OCI-LY1 (cell line): ENCODE measurements around the gene TXNDC17.

Source experiments
- CTCF ChIP-seq: fragments of 200-600 bp; sonication (generic), shearing (Covaris generic); IDR thresholded peaks from 2 replicates; pipeline ENCODE4 v1.5.1; 2017; ENCODE audit warnings: mild to moderate bottlenecking, antibody characterized with exemption, low read length, moderate library complexity, mixed read lengths
- EZH2 ChIP-seq: fragments of 200-600 bp; sonication (generic), shearing (Covaris generic); IDR thresholded peaks from 2 replicates; pipeline ENCODE4 v1.8.0; 2017; ENCODE audit warnings: borderline replicate concordance, mixed run types, mild to moderate bottlenecking, antibody characterized with exemption, low read length, moderate library complexity, mixed read lengths

- TF ChIP-seq CTCF = no peak
- no peak for TF ChIP-seq EZH2
Observed at GRCh38 chr17:6596511-6596910, 44.3 kb upstream of the TXNDC17 start.
